WI38 (cell line): ENCODE results near the gene ZYG11B.
"Not testable (repeated sequence)": the region's sequence is repeated elsewhere in the genome, so short reads cannot be mapped to it uniquely, and the experiment has no call there.

Source experiments
- H3K4me3 ChIP-seq: 2 replicates; pipeline ENCODE4 v1.5.1; 2011; ENCODE audit warnings: low read depth, mild to moderate bottlenecking, control low read depth, low read length
- TF ChIP-seq, protein P1 (sequence below): IDR thresholded peaks from 2 replicates; pipeline ENCODE4 v1.5.1; 2012; ENCODE audit warnings: low read depth, mild to moderate bottlenecking, control low read depth, low read length

Gene ZYG11B

DNA sequence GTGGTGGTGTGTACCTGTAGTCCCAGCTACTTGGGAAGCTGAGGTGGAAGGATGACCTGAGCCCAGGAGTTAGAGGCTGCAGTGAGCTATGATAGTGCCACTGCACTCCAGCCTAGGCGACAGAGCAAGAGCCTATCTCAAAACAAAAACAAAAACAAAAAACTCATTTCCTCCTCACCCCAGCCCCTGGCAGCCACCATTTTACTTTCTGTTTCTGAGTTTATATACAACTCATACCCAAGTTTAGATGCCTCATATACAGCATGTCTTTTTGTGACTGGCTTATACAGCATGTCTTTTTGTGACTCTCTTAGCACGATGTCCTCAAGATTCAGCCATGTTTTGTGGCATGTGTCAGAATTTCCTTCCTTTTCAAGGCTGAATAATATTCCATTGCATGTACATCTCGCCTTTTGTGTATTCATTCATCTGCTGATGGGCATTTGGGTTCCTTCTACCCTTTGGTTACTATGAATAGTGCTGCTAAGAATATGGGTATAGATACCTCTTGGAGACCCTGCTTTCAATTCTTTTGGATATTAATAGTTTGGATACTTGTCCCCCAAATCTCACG lies 42.8 kb upstream of the ZYG11B start:
- no peak overlapping the region for H3K4me3 ChIP-seq
- TF ChIP-seq, protein P1, sequence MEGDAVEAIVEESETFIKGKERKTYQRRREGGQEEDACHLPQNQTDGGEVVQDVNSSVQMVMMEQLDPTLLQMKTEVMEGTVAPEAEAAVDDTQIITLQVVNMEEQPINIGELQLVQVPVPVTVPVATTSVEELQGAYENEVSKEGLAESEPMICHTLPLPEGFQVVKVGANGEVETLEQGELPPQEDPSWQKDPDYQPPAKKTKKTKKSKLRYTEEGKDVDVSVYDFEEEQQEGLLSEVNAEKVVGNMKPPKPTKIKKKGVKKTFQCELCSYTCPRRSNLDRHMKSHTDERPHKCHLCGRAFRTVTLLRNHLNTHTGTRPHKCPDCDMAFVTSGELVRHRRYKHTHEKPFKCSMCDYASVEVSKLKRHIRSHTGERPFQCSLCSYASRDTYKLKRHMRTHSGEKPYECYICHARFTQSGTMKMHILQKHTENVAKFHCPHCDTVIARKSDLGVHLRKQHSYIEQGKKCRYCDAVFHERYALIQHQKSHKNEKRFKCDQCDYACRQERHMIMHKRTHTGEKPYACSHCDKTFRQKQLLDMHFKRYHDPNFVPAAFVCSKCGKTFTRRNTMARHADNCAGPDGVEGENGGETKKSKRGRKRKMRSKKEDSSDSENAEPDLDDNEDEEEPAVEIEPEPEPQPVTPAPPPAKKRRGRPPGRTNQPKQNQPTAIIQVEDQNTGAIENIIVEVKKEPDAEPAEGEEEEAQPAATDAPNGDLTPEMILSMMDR, result no peak

DNA sequence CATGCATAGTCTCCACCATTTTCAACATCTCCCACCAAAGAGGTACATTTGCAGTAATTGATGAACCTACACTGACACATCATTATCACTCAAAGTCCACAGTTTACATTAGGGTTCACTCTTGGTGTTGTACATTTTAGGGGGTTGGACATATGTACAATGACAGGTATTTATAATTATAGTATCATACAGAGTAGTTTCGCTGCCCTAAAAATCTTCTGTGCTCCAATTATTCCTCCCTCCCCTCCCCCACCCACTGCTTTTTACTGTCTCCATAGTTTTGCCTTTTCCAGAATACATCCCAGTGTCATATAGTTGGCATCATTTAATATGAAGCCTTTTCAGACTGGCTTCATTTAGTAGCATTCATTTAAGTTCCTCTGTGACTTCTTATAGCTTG lies 41.7 kb upstream of the ZYG11B start:
- H3K4me3 ChIP-seq, result no peak overlapping the region
- TF ChIP-seq, protein P1, result no peak

DNA sequence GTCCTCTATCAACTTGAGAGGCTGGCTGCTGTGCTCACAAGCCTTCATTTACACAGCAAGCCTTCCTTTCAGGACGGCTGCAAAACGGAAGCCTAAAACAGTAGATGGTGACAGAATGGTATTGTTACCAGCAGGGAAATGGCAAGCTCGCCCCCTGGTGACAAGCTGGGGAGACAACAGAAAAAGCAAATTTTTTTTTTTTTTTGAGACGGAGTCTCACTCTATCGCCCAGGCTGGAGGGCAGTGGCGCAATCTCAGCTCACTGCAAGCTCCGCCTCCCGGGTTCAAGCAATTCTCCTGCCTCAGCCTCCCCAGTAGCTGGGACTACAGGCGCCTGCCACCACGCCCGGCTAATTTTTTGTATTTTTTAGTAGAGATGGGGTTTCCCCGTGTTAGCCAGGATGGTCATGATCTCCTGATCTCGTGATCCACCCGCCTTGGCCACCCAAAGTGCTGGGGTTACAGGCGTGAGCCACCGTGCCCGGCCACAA lies 39.9 kb upstream of the ZYG11B start:
- TF ChIP-seq, protein P1, result peak; percentile 69
- not testable (repeated sequence) for H3K4me3 ChIP-seq

DNA sequence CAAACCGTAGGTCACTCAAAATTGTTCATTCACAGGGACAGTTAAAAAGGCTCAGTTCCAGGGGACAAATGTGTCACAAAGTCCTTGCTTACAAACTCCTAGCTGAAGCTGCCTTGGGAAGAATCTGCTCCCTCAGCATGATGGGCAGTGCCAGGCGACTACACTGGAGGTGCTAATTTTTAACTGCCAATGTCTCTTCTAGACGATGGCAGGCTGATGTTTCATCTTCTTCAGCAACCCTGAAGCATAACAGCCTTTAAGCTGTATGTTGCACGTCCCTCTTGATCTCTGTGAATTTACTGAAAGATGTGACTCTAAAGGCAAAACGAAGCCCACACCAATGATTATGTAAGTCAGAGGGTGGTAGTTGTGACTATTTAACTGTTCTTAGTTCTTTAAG lies 39.4 kb upstream of the ZYG11B start:
- TF ChIP-seq, protein P1, result no peak
- H3K4me3 ChIP-seq, result no peak overlapping the region

DNA sequence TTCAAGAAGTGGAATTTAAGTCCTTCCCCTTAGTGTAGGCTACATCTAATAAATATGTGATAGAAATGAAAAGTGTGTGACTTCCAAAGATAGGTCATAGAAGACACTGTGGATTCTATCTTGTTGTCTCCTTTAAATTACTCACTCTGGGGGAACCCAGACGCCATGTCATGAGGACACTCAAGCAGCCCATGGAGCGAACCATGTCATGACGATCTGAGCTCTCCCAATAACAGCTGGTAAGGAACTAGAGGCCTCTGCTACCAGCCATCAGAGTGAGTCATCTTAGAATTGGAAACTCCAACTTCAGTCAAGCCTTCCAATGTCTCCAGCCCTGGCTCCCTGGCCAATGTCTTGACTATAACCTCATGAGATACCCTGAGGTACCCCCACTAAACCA lies 34.4 kb upstream of the ZYG11B start:
- TF ChIP-seq, protein P1, result no peak
- no peak overlapping the region for H3K4me3 ChIP-seq

DNA sequence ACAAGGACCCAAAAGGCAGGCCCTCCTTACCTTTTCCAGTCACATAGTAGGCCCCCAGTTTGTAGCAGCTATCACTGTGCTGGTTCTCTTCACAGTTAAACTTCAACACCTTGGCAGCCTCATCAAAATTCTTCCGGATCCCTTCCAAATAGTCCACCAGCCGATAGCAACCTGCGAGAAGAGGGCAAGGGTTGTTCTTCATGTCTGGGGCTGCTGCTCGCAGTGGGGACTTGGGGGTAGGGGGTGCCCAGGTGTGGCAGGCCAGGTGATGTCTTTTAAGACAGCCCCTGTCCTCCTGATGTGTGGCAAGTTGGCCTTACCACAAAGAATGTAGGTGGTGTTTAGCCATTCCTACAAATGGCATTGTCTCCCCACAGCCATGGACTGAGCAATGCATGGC lies 33.6 kb upstream of the ZYG11B start:
- H3K4me3 ChIP-seq, result no peak overlapping the region
- TF ChIP-seq, protein P1, result no peak

DNA sequence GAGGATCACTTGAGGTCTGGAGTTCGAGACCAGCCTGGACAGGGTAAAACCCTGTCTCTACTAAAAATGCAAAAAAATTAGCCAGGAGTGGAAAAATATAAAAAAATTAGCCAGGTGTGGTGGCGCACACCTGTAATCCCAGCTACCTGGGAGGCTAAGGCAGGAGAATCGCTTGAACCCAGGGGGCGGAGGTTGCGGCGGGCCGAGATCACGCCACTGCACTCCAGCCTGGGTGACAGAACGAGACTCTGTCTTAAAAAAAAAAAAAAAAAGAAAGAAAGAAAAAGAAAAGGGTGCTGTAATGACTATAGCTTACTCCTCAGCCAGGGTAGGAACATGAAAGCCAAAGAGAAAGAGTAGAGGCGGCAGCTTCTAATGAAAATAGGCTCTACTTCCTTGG lies 32.9 kb upstream of the ZYG11B start:
- not testable (repeated sequence) for H3K4me3 ChIP-seq

DNA sequence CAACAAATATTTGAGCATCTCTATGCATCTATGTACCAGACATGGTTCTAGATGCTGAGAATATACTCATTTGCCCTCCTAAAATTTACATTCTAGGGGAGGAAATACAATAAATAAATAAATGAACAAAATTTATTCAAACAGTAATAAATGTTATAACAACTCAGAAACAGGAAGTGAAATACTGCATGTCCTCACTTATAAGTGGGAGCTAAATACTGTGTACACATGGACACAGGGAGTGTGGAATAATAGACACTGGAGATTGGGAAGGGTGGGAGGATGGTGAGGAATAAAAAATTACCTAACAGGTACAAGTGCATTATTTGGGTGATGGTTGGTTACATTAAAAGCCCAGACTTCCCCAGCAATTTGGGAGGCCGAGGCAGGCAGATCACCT lies 32.4 kb upstream of the ZYG11B start:
- TF ChIP-seq, protein P1, result no peak
- H3K4me3 ChIP-seq, result no peak overlapping the region
